Mesothelial cell of epicardium (in vitro differentiated cells): ENCODE data around the gene ZNF575. TPM values are rescaled to one million over a fixed set of nuclear protein-coding genes. Genes with fewer than 3 reads are reported as not detected.

Experiments used
- DNase-seq, 2 experiments: peaks; one replicate each; pipeline ENCODE4 v3.0.0; 2021; ENCODE audit warnings: low spot score in 2 of 2; ENCODE audit not compliant: unreplicated experiment in 2 of 2
- H3K27ac Mint-ChIP-seq: 2 replicates; pipeline ENCODE4 v1.8.0; 2021; ENCODE audit warnings: mixed read lengths
- H3K27me3 Mint-ChIP-seq: 2 replicates; pipeline ENCODE4 v1.8.0; 2021; ENCODE audit warnings: low read depth, mixed read lengths
- H3K36me3 Mint-ChIP-seq: 2 replicates; pipeline ENCODE4 v1.8.0; 2021; ENCODE audit warnings: mixed read lengths
- H3K4me1 Mint-ChIP-seq: 2 replicates; pipeline ENCODE4 v1.8.0; 2021; ENCODE audit warnings: mixed read lengths
- H3K4me3 Mint-ChIP-seq: 2 replicates; pipeline ENCODE4 v1.8.0; 2021; ENCODE audit warnings: mild to moderate bottlenecking, moderate library complexity, mixed read lengths
- H3K9me3 Mint-ChIP-seq: 2 replicates; pipeline ENCODE4 v1.8.0; 2021; ENCODE audit warnings: mixed read lengths
- total RNA-seq: library from RNA; stranded (reverse); gene quantifications from 3 replicates; pipeline ENCODE4 v1.2.1, GENCODE V29; 2021
- TF ChIP-seq, protein P1 (sequence below): fragments of 200-600 bp; sonication (generic); IDR thresholded peaks from one replicate; pipeline ENCODE4 v1.5.0; 2021; ENCODE audit warnings: antibody characterized with exemption; ENCODE audit not compliant: unreplicated experiment

ZNF575 gene
- total RNA-seq, 1 donor from 2014 or later = 2.3 TPM

GRCh38 chr19:43578787-43579186 is 45.8 kb downstream of the ZNF575 start:
- H3K27ac Mint-ChIP-seq = no peak overlapping the region
- H3K4me1 Mint-ChIP-seq = peaks cover 39% of the 10 kb centered on the region

DNA sequence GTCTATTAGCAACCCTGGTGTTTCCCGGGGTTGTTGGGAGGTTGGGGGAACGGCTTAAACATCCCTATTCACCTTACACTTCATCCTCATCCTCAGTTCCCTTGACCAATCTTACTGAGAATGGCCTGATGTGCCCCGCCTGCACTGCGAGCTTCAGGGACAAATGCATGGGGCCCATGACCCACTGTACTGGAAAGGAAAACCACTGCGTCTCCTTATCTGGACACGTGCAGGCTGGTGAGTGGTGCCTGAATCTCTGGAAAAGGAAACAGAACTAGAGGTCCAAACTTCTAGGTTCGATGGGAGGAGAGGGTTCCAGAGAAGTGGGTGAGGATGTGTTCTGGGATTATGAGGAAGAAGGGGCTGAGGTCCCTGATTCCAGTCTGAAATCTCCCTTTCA is 48.5 kb downstream of the ZNF575 start:
- Mint-ChIP-seq H3K4me3 (peak overlapping the region; percentile 90), H3K9me3 (no peaks in the 10 kb centered on the region), H3K27ac (peak overlapping the region; percentile 58), H3K4me1 (peaks cover 27% of the 10 kb centered on the region), H3K27me3 (no peaks in the 10 kb centered on the region), H3K36me3 (peaks cover 17% of the 10 kb centered on the region)
- TF ChIP-seq, protein P1, sequence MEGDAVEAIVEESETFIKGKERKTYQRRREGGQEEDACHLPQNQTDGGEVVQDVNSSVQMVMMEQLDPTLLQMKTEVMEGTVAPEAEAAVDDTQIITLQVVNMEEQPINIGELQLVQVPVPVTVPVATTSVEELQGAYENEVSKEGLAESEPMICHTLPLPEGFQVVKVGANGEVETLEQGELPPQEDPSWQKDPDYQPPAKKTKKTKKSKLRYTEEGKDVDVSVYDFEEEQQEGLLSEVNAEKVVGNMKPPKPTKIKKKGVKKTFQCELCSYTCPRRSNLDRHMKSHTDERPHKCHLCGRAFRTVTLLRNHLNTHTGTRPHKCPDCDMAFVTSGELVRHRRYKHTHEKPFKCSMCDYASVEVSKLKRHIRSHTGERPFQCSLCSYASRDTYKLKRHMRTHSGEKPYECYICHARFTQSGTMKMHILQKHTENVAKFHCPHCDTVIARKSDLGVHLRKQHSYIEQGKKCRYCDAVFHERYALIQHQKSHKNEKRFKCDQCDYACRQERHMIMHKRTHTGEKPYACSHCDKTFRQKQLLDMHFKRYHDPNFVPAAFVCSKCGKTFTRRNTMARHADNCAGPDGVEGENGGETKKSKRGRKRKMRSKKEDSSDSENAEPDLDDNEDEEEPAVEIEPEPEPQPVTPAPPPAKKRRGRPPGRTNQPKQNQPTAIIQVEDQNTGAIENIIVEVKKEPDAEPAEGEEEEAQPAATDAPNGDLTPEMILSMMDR = no peak
- DNase-seq = no peak

More at GRCh38 chr19:43578787-43579186, 45.8 kb downstream of the ZNF575 start:
- TF ChIP-seq, protein P1 = no peak
- no peaks in the 10 kb centered on the region for H3K9me3 Mint-ChIP-seq
- peak overlapping the region; percentile 90 for H3K4me3 Mint-ChIP-seq
- no peak for DNase-seq
- H3K36me3 Mint-ChIP-seq = no peaks in the 10 kb centered on the region
- H3K27me3 Mint-ChIP-seq = no peaks in the 10 kb centered on the region

DNA sequence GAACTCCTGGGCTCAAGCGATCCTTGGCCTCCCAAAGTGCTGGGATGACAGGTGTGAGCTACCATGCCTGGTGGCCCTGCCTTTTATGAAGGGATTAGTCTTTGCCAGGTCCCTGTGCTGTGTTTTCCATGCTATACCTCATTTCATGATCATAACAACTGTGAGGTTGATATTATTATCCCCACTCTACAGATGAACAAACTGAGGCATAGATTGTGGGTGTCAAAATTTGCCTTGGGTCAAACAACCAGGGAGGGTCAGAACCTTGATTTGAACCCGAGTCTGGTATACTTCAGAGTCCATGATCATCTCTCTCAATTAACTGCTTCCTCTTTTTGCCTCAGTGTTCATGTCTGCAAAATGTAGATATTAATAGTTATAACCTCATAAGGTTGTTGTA is 49.5 kb downstream of the ZNF575 start:
- Mint-ChIP-seq H3K27me3 (no peaks in the 10 kb centered on the region), H3K4me3 (no peak overlapping the region), H3K27ac (no peak overlapping the region), H3K9me3 (no peaks in the 10 kb centered on the region), H3K36me3 (peaks cover 20% of the 10 kb centered on the region), H3K4me1 (peaks cover 27% of the 10 kb centered on the region)
- TF ChIP-seq, protein P1 = no peak
- DNase-seq = no peak

- Mint-ChIP-seq H3K9me3 (no peaks in the 10 kb centered on the region), H3K36me3 (peaks cover 20% of the 10 kb centered on the region), H3K27ac (no peak overlapping the region), H3K4me1 (peaks cover 23% of the 10 kb centered on the region), H3K27me3 (no peaks in the 10 kb centered on the region), H3K4me3 (no peak overlapping the region)
- DNase-seq = no peak
- TF ChIP-seq, protein P1 = no peak
Observed at GRCh38 chr19:43584484-43584883, 51.5 kb downstream of the ZNF575 start.

Other genes starting within 250 kb of the ZNF575 start
- not detected in 3 replicates for gene CD177, start 179.5 kb upstream of the ZNF575 start, total RNA-seq
- not detected in 3 replicates for gene TEX101, start 118.3 kb upstream of the ZNF575 start, total RNA-seq
- gene LYPD3, start 67.6 kb upstream of the ZNF575 start, total RNA-seq = 2.6 to 4.4 TPM (median 3.4 TPM) in 3 replicates
- 28.0 to 31.4 TPM (median 28.2 TPM) in 3 replicates for gene PHLDB3, start 28.4 kb upstream of the ZNF575 start, total RNA-seq
- 26.8 to 29.0 TPM (median 27.9 TPM) in 3 replicates for gene ETHE1, start 6.0 kb upstream of the ZNF575 start, total RNA-seq
- 52.3 to 58.5 TPM (median 56.1 TPM) in 3 replicates for gene XRCC1, start 42.3 kb downstream of the ZNF575 start, total RNA-seq
- 12.6 to 14.5 TPM (median 13.8 TPM) in 3 replicates for gene PINLYP, start 42.6 kb downstream of the ZNF575 start, total RNA-seq
- gene IRGQ, start 62.9 kb downstream of the ZNF575 start, total RNA-seq = 41.1 to 42.2 TPM (median 41.4 TPM) in 3 replicates
- gene ZNF576, start 63.4 kb downstream of the ZNF575 start, total RNA-seq = 11.4 to 12.6 TPM (median 12.6 TPM) in 3 replicates
- gene SRRM5, start 78.9 kb downstream of the ZNF575 start, total RNA-seq = 0.36 to 0.63 TPM (median 0.58 TPM) in 3 replicates
- gene ZNF428, start 86.4 kb downstream of the ZNF575 start, total RNA-seq = 92.2 to 96.2 TPM (median 92.4 TPM) in 3 replicates
- gene CADM4, start 106.7 kb downstream of the ZNF575 start, total RNA-seq = 45.8 to 48.3 TPM (median 47.1 TPM) in 3 replicates
- gene PLAUR, start 137.0 kb downstream of the ZNF575 start, total RNA-seq = 18.5 to 22.7 TPM (median 22.2 TPM) in 3 replicates
- not detected in 3 replicates for gene IRGC, start 182.9 kb downstream of the ZNF575 start, total RNA-seq
- 65.8 to 75.7 TPM (median 73.2 TPM) in 3 replicates for gene SMG9, start 221.8 kb downstream of the ZNF575 start, total RNA-seq
- gene KCNN4, start 247.8 kb downstream of the ZNF575 start, total RNA-seq = 5.4 to 6.4 TPM (median 6.1 TPM) in 3 replicates